Measurements from ENCODE around the gene ZNF444.
A peak's percentile ranks its signal among the peaks of the same experiment; 100 is the strongest.

Gene ZNF444

DNA sequence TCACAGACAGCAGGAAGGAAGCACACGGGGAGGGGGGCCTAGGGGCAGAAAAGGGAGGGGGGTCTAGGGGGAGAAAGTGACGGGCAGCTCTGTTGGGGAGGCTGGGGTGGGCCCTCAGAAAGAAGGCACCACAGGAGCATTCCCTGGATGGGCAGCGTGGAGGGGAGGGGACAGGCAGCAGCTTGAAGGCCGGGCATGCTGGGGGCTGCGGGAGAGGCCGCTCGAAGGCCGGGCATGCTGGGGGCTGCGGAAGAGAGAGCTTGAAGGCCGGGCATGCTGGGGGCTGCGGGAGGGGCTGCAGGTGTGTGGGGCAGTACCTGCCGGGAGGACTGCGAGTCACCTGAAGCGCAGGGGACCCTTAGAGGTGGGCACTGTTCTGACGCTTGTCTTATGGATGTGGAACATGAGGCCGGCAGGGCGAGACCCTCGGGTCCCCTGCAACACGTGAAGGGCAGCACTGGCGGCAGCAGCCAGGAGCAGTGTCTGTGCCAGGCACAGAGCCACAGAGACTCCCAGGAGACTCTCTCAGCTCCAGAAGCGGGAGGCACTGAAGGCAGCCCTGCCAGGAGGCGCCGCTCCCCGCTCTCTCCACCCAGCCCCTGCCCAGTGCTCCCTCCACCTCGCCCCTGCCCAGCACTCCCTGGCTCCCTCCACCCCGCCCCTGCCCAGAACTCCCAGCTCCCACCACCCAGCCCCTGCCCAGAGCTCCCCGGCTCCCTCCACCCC, 33.3 kb upstream of the ZNF444 start:
- DNase-seq (ENCODE audit: low read depth), result no peak

- no peak for DNase-seq (ENCODE audit: low read depth)
Observed at GRCh38 chr19:56108447-56109195, 32.5 kb upstream of the ZNF444 start.

DNA sequence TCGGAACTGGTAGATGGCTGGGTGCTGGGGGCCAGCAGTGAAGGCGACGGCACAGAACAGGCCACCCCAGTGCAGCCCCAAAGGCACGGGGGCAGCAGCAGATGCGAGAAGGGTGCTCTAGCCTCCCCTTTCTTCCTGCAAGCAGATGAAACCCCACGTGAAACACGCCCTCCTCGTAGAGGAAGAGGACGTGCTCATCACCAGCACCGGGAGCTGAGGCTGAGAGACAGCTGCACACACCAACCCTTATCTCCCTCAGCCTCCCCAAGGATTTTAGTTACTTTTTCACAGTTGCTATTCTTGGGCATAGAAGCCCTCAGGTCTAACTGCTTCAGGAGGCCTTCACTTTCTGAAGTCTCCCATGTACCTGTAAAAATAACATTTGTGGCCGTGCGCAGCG, 31.9 kb upstream of the ZNF444 start:
- no peak for DNase-seq (ENCODE audit: low read depth)

DNA sequence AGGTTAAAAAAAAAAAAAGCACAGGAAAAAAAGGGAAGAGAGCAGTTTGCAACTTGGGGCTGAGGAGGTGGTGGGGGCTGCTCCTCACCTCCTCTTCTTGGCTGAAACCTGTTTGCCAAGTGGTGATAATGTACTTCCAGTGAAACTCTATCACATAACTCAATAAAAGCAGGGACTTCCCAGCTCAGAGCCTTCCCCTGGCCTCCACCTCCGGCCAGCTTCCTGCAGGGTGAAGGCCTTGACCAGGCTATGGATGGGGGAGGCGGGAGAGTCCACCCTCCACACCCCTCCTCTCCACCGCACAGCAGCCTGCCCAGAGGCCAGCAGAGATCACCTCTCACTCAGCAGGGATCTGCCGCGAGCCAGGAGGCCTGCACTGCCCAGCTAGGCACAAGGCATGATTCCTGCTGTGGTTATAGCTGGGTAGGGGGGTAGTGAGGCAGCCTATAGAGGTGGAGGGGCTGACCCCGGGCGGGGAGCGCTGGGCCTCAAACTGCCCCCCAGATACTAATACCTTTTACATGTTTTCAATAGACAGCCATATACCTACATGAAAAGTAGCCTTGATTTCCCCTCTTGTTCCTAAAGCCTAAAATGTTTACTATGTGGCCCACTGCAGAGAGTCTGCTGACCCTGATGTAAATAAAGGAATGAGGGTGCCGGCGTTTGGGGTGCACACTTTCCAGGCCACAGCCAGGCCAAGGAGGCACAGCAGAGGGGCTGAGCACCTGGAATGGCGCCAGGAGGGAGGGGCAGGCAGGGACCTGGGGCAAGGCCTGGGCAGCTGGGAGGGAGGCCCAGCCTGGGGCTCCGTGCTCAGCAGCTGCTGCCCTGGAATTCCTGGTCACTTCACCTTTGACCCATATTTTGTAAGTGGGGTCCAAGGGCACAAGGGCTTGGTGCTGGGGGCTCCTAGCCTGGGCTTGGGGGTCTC, 30.3 kb upstream of the ZNF444 start:
- DNase-seq (ENCODE audit: low read depth), result no peak

- DNase-seq (ENCODE audit: low read depth), result no peak
Observed at GRCh38 chr19:56111601-56112312, 29.3 kb upstream of the ZNF444 start.

DNA sequence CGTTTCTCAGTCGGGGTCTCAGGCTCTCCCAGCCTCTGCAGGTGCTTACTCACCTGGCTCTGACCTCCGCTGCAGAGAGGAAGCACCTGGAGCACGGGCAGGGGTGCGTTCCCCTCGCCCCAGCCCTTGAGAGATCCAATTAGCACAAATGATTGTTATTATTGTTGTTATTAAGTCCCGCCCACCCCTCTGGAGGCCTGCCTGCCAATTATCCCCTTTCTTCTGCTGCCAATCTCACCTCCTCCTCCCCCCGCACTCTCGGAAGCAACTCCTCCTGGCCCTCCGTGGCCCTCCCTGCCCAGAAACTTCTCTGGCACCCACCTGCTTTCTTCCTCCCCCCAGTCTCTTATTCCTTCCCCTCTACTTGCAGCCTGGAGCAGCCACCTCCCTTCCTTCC, 28.8 kb upstream of the ZNF444 start:
- no peak for DNase-seq (ENCODE audit: low read depth)

GRCh38 chr19:56113074-56113632, 27.9 kb upstream of the ZNF444 start:
- no peak for DNase-seq (ENCODE audit: low read depth)

DNA sequence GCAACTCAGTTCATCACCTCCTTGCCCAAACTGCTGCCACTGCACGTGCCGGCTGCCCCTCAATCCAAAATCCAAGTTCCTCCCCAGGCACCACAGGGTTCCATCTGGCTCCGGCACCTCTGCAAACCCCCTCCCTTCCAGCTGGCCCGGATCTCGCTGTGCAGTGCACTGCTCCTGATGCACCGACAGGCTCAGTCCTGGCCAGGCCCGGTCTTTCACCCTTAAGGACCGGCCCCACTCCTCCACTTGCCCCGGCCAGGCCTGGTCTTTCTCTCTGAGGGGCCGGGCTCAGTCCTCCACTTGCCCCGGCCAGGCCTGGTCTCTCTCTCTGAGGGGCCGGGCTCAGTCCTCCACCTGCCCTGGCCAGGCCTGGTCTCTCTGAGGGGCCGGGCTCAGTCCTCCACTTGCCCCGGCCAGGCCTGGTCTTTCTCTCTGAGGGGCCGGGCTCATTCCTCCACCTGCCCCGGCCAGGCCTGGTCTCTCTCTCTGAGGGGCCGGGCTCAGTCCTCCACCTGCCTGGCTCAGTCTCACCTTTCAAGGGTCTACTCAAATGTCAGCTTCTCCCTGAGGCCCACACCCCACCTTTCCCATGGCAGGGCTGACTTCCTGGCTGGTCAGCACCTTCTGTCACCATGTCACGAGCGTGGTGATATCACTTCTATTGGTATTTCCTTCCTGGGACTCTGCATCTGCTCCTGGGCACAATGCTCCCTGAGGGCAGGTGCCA, 26.9 kb upstream of the ZNF444 start:
- DNase-seq (ENCODE audit: low read depth), result no peak

DNA sequence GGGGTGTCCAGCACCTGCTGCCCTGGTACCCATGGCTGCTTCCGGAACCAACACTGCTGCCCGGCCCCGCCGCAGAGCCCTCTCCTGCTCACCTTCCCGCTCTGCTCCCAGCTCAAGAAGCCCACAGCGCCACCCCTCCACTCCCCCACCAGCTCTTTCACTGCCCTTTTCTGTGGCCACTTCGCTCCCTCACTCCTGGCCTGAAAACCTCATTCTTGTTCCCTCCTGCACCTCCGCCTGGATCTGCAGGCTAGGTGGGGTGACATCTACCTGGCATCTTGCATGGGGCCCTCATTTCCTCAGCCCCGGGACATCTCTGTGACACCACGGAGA, 26.3 kb upstream of the ZNF444 start:
- no peak for DNase-seq (ENCODE audit: low read depth)

DNA sequence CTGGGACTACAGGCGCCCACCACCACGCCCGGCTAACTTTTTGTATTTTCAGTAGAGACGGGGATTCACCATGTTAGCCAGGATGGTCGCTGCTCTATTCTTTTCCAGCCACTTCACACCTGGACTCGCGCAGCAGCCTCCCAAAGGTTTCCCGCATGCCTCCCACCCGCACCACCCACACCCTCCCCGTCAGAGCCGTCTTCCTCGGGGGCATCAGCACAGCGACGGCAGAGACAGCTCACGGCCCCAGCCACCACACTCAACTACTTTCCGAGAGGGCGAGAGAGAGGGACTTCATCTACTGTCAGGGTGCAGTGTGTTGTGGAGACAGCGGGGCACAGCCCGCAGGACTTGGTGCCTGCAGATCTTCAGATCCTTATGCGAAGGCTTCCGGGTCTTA, 25.6 kb upstream of the ZNF444 start:
- no peak for DNase-seq (ENCODE audit: low read depth)

DNA sequence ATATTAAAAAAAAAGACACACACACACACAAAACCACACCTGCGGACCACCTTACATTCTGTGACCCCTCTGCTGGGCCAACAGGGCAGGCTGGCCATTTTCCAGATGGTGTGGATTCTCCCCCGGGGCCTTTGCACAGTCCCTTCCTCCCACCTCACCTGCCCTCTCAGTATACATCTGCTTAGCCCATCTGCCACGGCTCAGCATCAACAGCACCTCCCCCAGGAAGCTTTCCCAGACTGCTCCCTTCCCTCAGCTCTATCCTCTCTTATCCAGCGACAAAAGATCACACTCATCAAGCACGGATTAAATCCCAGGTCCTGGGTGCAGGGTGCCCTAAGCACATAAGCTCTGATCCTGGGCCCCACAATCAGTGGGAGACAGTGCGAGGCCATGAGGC, 24.5 kb upstream of the ZNF444 start:
- no peak for DNase-seq (ENCODE audit: low read depth)

DNA sequence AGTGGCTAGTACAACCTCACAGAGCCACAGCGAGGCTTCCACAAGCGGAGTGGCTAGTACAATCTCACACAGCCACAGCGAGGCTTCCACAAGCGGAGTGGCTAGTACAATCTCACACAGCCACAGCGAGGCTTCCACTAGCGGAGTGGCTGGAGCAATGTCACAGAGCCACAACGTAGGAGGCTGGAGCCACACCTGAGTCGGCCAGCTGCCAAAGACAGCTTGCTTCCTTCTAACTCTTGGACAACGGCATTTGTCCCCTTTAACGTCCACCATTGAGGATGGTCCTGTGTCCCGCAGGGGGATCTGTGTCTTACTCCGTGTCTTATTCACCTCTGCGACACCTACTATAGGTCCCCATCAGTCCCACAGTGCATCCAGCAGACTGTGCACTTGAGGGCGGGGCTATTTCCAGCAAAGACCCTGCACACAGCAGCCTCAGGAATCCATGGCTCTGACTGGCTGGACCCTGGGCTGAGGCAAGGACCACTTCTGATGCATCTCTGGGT, 23.7 kb upstream of the ZNF444 start:
- DNase-seq (ENCODE audit: low read depth), result no peak

DNA sequence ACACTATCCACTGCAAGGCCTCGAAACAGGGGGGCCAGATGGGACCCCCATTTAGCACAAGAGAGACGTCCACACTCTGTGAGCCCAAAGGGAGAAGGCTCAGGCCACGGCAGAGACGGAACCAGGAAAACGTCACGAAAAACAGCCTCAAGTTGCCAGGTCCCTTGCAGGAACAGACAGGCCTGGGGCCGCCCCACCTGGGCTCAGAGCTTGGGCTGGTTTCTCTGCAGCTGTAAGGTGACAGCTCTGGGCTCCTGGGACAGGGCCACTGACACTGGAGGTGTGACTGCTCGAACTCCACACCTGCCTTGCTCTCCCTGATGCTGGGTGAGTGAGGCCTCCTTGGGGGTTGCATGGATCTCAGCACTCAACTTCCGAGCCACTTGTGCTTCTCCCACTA, 23.2 kb upstream of the ZNF444 start:
- no peak for DNase-seq (ENCODE audit: low read depth)

GRCh38 chr19:56118666-56119581, 22.2 kb upstream of the ZNF444 start:
- no peak for DNase-seq (ENCODE audit: low read depth)

DNA sequence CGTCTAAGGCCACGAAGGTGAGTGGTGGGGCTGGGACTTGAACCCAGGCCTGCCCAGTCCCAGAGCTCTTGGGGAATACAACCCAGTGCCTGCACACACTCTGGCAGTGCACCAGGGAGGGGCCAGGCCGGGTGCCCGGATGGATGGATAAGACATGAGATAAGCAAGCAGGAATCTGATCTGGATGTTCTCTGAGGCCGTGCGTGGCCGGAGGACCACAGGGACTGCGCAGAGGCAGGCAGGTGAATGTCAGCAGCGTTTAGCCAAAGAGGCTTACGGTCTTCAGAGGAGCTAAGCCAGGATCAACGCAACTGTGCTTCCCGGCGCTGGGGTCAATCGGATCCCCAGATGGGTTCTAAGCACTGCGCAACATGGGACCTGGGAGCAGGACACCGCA, 21.5 kb upstream of the ZNF444 start:
- no peak for DNase-seq (ENCODE audit: low read depth)

DNA sequence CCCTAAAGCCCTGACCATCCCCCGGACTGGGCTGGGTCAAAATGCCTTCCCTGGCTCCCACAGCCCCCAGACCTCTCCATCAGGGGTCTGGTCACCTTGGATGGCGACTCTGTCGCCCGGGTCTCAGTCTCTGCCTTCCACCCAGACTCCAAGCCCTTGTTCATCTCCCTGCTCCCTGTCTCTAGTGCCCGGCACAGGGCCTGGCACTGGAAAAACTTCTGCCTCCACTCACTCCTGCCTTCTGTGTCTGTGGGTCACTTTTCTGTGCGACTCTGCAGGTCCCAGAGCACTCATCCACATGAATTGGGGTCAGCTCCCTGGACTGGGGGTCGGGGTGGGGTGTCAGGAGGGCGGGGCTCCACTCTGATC, 21.1 kb upstream of the ZNF444 start:
- no peak for DNase-seq (ENCODE audit: low read depth)

DNA sequence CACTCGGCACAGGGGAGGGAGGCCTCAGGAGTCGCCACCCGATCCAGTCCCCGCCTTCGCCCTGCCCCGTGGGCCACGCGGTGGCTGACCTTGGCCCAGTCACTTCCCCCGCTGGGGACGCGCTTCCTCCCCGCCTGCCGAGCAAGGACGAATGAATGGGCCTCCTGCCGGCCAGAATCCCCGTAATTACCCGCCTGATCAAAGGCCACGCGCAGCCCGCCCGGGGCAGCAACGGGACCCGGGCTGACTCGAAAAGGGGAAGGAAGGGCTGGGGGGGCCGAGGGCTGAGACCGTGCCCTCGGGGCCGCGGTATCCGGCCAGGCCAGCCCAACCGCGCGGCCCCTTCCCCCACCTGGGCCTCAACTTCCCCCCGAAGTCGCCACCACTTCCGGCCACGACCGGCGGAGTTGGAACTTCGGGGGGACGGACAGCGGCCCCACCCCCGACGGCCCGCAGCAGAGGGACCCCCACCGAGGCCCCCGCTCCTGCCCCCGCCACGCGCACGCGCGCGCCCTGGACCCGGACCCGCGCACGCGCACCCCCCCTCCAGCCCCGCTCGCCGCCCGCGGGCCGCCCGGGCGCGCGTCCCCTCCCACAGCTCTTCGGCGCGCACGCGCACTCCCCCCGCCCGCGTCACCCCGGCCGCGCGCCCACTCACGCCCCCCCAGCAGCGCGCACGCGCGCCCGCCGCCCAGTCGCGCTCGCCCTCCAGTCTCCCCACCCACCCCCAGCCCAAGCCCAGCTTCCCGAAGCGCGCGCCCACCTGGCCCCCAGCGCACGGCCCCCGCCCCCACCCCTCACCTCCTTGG, 20.5 kb upstream of the ZNF444 start:
- peak; percentile 53 for DNase-seq (ENCODE audit: low read depth)

GRCh38 chr19:56121180-56122167, 19.6 kb upstream of the ZNF444 start, which contains the start of gene ZNF787:
Gene ZNF787 (minus strand): TSS chr19:56121295. CDS start chr19:56103217, 18,078 bp downstream.
- DNase-seq (ENCODE audit: low read depth), result peak; percentile 95
